Osteoblast (primary cell): ENCODE measurements around the gene POLR2H. TPM values are rescaled to one million over a fixed set of nuclear protein-coding genes. Genes with fewer than 3 reads are reported as not detected.

Source experiments
- DNase-seq: peaks from one replicate; pipeline ENCODE4 v3.0.0; 2011; ENCODE audit warnings: low spot score, mixed read lengths; ENCODE audit not compliant: insufficient read length; ENCODE audit errors: missing footprints
- H2AFZ ChIP-seq: 2 replicates; pipeline ENCODE4 v1.6.0; 2011; ENCODE audit warnings: mild to moderate bottlenecking, low read length
- H3K27ac ChIP-seq: 2 replicates; pipeline ENCODE4 v1.5.1; 2011; ENCODE audit warnings: mild to moderate bottlenecking, low read depth, low read length, moderate library complexity
- H3K27me3 ChIP-seq: 2 replicates; pipeline ENCODE4 v1.6.0; 2012; ENCODE audit warnings: mild to moderate bottlenecking, control low read depth, inconsistent platforms, low read length, moderate library complexity; ENCODE audit not compliant: insufficient read depth
- H3K36me3 ChIP-seq: 2 replicates; pipeline ENCODE4 v1.5.1; 2011; ENCODE audit warnings: mild to moderate bottlenecking, low read length, control low read depth, moderate library complexity; ENCODE audit not compliant: insufficient read depth
- H3K4me1 ChIP-seq: 2 replicates; pipeline ENCODE4 v1.5.1; 2011; ENCODE audit warnings: mild to moderate bottlenecking, low read length, control low read depth, moderate library complexity; ENCODE audit not compliant: insufficient read depth
- H3K4me2 ChIP-seq: 2 replicates; pipeline ENCODE4 v1.6.0; 2011; ENCODE audit warnings: mild to moderate bottlenecking, low read length; ENCODE audit not compliant: insufficient read depth
- H3K4me3 ChIP-seq: fragments of 200-600 bp; sonication (generic); 3 replicates; pipeline ENCODE4 v1.5.1; 2012; ENCODE audit warnings: mild to moderate bottlenecking, low read length, inconsistent platforms; ENCODE audit not compliant: insufficient read depth
- H3K79me2 ChIP-seq: 2 replicates; pipeline ENCODE4 v1.6.0; 2012; ENCODE audit warnings: mild to moderate bottlenecking, low read length, control low read depth, inconsistent platforms; ENCODE audit not compliant: insufficient read depth
- H3K9me3 ChIP-seq: 2 replicates; pipeline ENCODE4 v1.5.1; 2011; ENCODE audit warnings: low read depth, low read length, control low read depth
- H4K20me1 ChIP-seq: 2 replicates; pipeline ENCODE4 v1.6.0; 2012; ENCODE audit warnings: mild to moderate bottlenecking, low read length, control low read depth; ENCODE audit not compliant: insufficient read depth
- total RNA-seq: library from RNA; depleted of rRNA; stranded (reverse); fragments of >200 nt; gene quantifications from 2 replicates; pipeline ENCODE4 v1.2.3, GENCODE V29; 2012
- TF ChIP-seq, protein P1 (sequence below): IDR thresholded peaks from 2 replicates; pipeline ENCODE4 v1.5.1; 2011; ENCODE audit warnings: mild to moderate bottlenecking, low read depth, low read length, moderate library complexity; ENCODE audit errors: extremely low read depth

POLR2H gene
- total RNA-seq, 1 donor, result 61.2 TPM

DNA sequence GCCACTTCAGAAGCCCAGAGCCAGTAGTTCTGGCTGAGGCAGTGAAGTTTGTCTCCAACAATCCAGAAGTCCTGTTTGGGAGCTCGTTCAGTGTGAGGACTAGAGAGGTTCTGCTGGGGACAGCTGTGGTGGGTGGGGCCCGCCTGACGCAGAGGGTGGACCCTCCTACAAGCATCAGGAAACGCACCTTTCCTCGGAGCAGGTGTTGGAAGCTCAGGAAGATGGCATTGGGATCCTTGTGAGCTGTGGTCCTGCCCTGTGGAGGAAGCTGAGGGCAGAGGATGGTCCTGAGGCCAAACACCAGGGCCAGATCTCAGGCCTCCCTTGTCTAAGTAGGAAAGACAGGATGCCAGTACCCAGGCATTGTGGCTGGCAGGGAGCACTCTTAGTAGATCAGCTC, 11.4 kb downstream of the POLR2H start:
- peaks cover 4% of the 10 kb centered on the region for H3K36me3 ChIP-seq
- no peaks in the 10 kb centered on the region for H3K79me2 ChIP-seq
- DNase-seq, result peak; percentile 72
- peaks cover 16% of the 10 kb centered on the region for H3K4me1 ChIP-seq
- peaks cover 14% of the 10 kb centered on the region for H4K20me1 ChIP-seq
- no peak overlapping the region for H3K4me2 ChIP-seq
- no peaks in the 10 kb centered on the region for H3K9me3 ChIP-seq
- TF ChIP-seq, protein P1, sequence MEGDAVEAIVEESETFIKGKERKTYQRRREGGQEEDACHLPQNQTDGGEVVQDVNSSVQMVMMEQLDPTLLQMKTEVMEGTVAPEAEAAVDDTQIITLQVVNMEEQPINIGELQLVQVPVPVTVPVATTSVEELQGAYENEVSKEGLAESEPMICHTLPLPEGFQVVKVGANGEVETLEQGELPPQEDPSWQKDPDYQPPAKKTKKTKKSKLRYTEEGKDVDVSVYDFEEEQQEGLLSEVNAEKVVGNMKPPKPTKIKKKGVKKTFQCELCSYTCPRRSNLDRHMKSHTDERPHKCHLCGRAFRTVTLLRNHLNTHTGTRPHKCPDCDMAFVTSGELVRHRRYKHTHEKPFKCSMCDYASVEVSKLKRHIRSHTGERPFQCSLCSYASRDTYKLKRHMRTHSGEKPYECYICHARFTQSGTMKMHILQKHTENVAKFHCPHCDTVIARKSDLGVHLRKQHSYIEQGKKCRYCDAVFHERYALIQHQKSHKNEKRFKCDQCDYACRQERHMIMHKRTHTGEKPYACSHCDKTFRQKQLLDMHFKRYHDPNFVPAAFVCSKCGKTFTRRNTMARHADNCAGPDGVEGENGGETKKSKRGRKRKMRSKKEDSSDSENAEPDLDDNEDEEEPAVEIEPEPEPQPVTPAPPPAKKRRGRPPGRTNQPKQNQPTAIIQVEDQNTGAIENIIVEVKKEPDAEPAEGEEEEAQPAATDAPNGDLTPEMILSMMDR, result no peak
- peaks cover 35% of the 10 kb centered on the region for H3K27me3 ChIP-seq
- H3K27ac ChIP-seq, result no peak overlapping the region
- no peak overlapping the region for H2AFZ ChIP-seq
- no peak overlapping the region for H3K4me3 ChIP-seq

DNA sequence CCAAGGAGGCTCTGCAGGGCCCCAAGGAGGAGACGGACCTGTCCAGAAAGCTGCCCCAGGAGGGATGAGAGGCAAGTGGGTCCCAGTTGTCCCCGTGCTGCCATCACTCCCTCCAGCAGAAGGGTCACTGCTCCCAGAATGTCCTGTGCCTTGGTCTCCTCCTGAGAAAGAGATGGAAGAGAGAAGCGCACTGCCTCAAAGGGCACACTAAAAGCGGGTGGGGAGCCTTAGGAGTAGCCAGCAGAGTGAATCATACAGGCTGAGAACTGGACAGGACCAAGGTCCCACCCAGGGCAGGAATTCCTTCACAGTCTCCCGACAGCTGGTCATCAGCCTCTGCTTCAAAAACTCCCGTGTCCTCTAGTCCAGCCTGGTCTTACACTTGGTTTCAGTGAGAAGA, 11.9 kb downstream of the POLR2H start:
- peak; percentile 98 for DNase-seq
- Histone ChIP-seq H3K79me2 (no peaks in the 10 kb centered on the region), H2AFZ (no peak overlapping the region), H3K36me3 (no peaks in the 10 kb centered on the region), H3K4me2 (no peak overlapping the region), H3K9me3 (no peaks in the 10 kb centered on the region), H3K4me3 (no peak overlapping the region), H3K4me1 (peaks cover 11% of the 10 kb centered on the region), H4K20me1 (peaks cover 10% of the 10 kb centered on the region), H3K27ac (no peak overlapping the region), H3K27me3 (peaks cover 40% of the 10 kb centered on the region)
- TF ChIP-seq, protein P1, result no peak

DNA sequence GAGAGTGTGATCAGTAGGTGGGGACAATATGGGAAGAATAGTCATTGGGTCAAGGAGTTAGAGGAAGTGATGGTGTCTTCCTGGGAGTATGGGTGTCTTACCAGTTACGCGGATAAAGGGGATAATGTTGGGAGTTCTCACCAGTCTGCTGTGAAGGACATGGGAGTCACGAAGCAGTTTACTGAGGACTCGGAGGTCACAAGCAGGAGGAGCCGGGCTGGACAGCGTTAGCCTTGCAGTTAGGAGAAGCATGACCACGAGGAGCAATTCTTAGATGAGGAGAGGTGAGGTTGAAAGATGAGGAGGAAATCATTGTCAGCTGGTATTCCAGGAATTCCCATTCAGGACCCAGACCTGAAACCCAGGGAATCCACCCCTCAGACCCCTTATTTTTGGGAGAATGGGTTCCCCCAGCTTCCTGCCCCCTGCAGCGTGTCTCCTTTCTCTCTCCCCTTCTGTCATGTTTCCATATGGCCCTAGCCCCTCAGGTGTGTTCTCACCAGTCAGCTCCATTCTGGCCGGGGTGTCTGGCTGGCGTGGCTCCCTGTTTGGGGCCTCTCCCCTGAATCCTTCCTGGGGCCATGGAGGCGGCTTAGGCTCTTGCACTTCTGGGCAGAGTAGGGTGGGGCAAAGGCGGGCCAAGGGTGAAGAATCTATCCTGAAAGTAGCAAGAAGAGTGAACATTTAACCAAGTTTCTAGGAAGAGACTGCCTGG, 14.4 kb downstream of the POLR2H start:
- TF ChIP-seq, protein P1, result no peak
- DNase-seq, result peak; percentile 78
- H3K4me2 ChIP-seq, result no peak overlapping the region
- no peak overlapping the region for H2AFZ ChIP-seq
- no peaks in the 10 kb centered on the region for H4K20me1 ChIP-seq
- no peaks in the 10 kb centered on the region for H3K4me1 ChIP-seq
- no peak overlapping the region for H3K4me3 ChIP-seq
- H3K27ac ChIP-seq, result no peak overlapping the region
- H3K9me3 ChIP-seq, result no peaks in the 10 kb centered on the region
- no peaks in the 10 kb centered on the region for H3K79me2 ChIP-seq
- H3K36me3 ChIP-seq, result no peaks in the 10 kb centered on the region
- H3K27me3 ChIP-seq, result peaks cover 57% of the 10 kb centered on the region

DNA sequence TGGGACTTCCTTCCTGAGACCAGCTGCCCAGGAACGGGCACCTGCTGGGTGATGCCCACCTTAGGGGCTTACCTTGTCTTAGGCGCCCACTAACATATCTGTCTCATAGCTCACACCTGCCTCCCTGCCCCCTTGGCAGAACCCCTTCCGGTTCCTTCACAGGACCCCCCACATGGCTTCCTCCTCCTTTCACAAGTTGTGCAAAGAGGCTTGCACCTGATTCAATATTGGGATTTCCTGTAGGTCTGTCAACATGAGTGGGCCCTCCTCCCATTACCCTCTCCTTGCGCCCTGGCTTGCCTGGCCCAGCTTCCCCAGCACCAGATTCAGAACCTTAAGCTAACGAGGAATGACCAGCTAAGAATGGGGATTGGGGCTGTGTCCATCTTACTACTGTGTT, 15.9 kb downstream of the POLR2H start:
- Histone ChIP-seq H3K27me3 (peaks cover 72% of the 10 kb centered on the region), H4K20me1 (no peaks in the 10 kb centered on the region), H3K4me1 (no peaks in the 10 kb centered on the region), H3K9me3 (no peaks in the 10 kb centered on the region), H3K4me2 (no peak overlapping the region), H3K36me3 (no peaks in the 10 kb centered on the region), H3K4me3 (no peak overlapping the region), H3K79me2 (no peaks in the 10 kb centered on the region), H3K27ac (no peak overlapping the region), H2AFZ (no peak overlapping the region)
- TF ChIP-seq, protein P1, result no peak
- no peak for DNase-seq
